ENCODE measurements around the gene CELF4. TPM values are rescaled to one million over a fixed set of nuclear protein-coding genes. Genes with fewer than 3 reads are reported as not detected.

CELF4 gene
- polyA plus RNA-seq, 1 donor (not counting 4 experiments of a cell fraction or from before 2014, with no cell fraction given): not detected

DNA sequence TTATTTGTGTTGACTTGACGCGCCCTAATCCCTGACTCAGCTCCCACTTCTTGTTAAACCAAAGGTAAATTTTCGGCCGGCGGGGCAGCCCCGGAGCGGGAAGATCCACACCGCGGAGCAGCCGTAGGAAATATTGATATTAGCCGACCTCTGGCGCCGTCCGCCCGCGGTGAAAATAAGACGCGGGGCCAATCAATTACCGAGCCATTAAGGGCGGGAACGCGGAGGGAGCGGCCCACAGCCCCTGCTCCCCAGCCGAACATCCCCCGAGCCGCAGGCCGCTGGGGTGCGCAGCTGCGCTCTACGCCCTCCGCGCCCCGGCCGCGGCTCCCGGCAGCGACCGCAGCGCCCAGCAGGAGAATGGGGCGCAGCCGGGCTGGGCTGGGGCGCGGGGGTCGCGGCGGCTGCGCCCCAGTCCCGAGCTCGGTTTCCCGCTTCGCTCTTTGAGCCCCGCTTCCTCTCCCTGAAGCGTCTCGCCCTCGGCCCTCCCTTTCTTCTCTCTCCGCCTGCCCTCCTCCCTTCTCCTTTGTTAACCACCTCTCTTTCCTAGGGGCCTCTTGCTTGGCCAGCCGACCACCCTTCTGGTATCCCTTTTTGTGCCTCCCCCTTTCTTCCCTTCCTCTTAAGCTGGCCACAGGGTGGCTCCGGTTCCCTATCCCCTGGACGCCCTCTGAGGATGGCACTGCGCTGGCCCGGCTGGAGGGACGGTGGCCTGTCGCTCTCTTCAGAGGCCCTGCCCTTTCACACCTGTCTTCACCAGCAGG, 40.9 kb downstream of the CELF4 start:
- no peak for FAIRE-seq
- no peaks in the 10 kb centered on the region for H3K9me1 ChIP-seq (ENCODE audit: control insufficient read depth, extremely low read depth, insufficient read depth, low read length)
- no peak overlapping the region for H3K4me3 ChIP-seq (ENCODE audit: control insufficient read depth in 2 of 3, extremely low read depth in 1 of 3, insufficient read depth in 2 of 3, low read depth in 1 of 3, low read length in 3 of 3)
- no peaks in the 10 kb centered on the region for H3K79me2 ChIP-seq (ENCODE audit: control insufficient read depth, insufficient read depth, low read length)
- H3K4me2 ChIP-seq (ENCODE audit: control insufficient read depth, extremely low read depth, insufficient read depth, low read depth, low read length): peak overlapping the region; percentile 5
- no peaks in the 10 kb centered on the region for H3K4me1 ChIP-seq (ENCODE audit: control insufficient read depth, extremely low read depth, insufficient read depth, low read length)
- H3K27ac ChIP-seq (ENCODE audit: control insufficient read depth, insufficient read depth, low read length): no peak overlapping the region
- DNase-seq (ENCODE audit: low read depth, low spot score): no peak
- TF ChIP-seq, protein P1, sequence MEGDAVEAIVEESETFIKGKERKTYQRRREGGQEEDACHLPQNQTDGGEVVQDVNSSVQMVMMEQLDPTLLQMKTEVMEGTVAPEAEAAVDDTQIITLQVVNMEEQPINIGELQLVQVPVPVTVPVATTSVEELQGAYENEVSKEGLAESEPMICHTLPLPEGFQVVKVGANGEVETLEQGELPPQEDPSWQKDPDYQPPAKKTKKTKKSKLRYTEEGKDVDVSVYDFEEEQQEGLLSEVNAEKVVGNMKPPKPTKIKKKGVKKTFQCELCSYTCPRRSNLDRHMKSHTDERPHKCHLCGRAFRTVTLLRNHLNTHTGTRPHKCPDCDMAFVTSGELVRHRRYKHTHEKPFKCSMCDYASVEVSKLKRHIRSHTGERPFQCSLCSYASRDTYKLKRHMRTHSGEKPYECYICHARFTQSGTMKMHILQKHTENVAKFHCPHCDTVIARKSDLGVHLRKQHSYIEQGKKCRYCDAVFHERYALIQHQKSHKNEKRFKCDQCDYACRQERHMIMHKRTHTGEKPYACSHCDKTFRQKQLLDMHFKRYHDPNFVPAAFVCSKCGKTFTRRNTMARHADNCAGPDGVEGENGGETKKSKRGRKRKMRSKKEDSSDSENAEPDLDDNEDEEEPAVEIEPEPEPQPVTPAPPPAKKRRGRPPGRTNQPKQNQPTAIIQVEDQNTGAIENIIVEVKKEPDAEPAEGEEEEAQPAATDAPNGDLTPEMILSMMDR (optimal IDR thresholded peaks at IDR 0.05 in 1 of 3, IDR thresholded peaks at IDR 0.05 in 1 of 3, conservative IDR thresholded peaks at IDR 0.05 in 1 of 3; ENCODE audit: extremely low read depth in 1 of 3, insufficient read depth in 2 of 3, low read length in 3 of 3): peak in 1 of 3 experiments; percentile 25
- peak; percentile 51 for TF ChIP-seq EZH2 (IDR thresholded peaks at IDR 0.05; ENCODE audit: low read length)
- H2AFZ ChIP-seq (ENCODE audit: control insufficient read depth, low read length): no peak overlapping the region
- no peak overlapping the region for H3K9ac ChIP-seq (ENCODE audit: control insufficient read depth, extremely low read depth, insufficient read depth, low read length)
- no peaks in the 10 kb centered on the region for H4K20me1 ChIP-seq (ENCODE audit: control insufficient read depth, extremely low read depth, insufficient read depth, low read length)
- H3K9me3 ChIP-seq (ENCODE audit: control insufficient read depth, low read depth, low read length): no peaks in the 10 kb centered on the region
- H3K36me3 ChIP-seq (ENCODE audit: control insufficient read depth in 2 of 2, extremely low read depth in 1 of 2, insufficient read depth in 2 of 2, low read length in 2 of 2): no peaks in the 10 kb centered on the region
- peaks cover 62% of the 10 kb centered on the region for H3K27me3 ChIP-seq (ENCODE audit: control insufficient read depth, extremely low read depth, insufficient read depth, low read length)
- dilution Hi-C loops (cut with MboI; ENCODE audit: extremely low pct_ligation_motif_present, low sequenced_read_pairs): no loop called here

DNA sequence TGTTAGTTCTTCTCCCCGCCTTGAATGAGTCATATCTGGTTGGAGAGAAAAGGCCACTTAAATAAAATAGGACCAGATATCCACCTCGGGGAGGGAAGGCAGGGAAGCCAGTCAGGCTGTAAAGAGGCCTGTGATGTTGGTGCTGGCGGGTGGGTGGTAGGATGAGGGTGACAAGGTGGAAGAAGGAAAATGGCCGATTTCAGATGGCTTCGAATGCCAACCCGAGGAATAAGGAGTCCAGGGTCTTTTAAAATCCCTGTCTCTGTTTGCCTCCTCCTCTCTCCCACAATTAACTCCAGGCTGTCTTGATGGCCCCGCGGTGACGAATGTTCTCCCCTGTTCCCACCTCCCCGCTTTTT, 41.5 kb downstream of the CELF4 start:
- FAIRE-seq: no peak
- peaks cover 56% of the 10 kb centered on the region for H3K27me3 ChIP-seq (ENCODE audit: control insufficient read depth, extremely low read depth, insufficient read depth, low read length)
- peak overlapping the region; percentile 5 for H3K4me2 ChIP-seq (ENCODE audit: control insufficient read depth, extremely low read depth, insufficient read depth, low read depth, low read length)

More for the DNA sequence above, 41.5 kb downstream of the CELF4 start:
- no peaks in the 10 kb centered on the region for H3K36me3 ChIP-seq (ENCODE audit: control insufficient read depth in 2 of 2, extremely low read depth in 1 of 2, insufficient read depth in 2 of 2, low read length in 2 of 2)
- dilution Hi-C loops (cut with MboI; ENCODE audit: extremely low pct_ligation_motif_present, low sequenced_read_pairs): no loop called here
- no peaks in the 10 kb centered on the region for H3K9me3 ChIP-seq (ENCODE audit: control insufficient read depth, low read depth, low read length)
- DNase-seq (ENCODE audit: low read depth, low spot score): no peak
- no peak overlapping the region for H3K27ac ChIP-seq (ENCODE audit: control insufficient read depth, insufficient read depth, low read length)
- no peaks in the 10 kb centered on the region for H3K4me1 ChIP-seq (ENCODE audit: control insufficient read depth, extremely low read depth, insufficient read depth, low read length)
- no peak overlapping the region for H3K9ac ChIP-seq (ENCODE audit: control insufficient read depth, extremely low read depth, insufficient read depth, low read length)
- peak; percentile 56 for TF ChIP-seq EZH2 (IDR thresholded peaks at IDR 0.05; ENCODE audit: low read length)
- TF ChIP-seq, protein P1 (optimal IDR thresholded peaks at IDR 0.05 in 1 of 3, IDR thresholded peaks at IDR 0.05 in 1 of 3, conservative IDR thresholded peaks at IDR 0.05 in 1 of 3; ENCODE audit: extremely low read depth in 1 of 3, insufficient read depth in 2 of 3, low read length in 3 of 3): no peak
- H2AFZ ChIP-seq (ENCODE audit: control insufficient read depth, low read length): no peak overlapping the region
- no peaks in the 10 kb centered on the region for H3K79me2 ChIP-seq (ENCODE audit: control insufficient read depth, insufficient read depth, low read length)
- H3K9me1 ChIP-seq (ENCODE audit: control insufficient read depth, extremely low read depth, insufficient read depth, low read length): no peaks in the 10 kb centered on the region
- H4K20me1 ChIP-seq (ENCODE audit: control insufficient read depth, extremely low read depth, insufficient read depth, low read length): no peaks in the 10 kb centered on the region
- no peak overlapping the region for H3K4me3 ChIP-seq (ENCODE audit: control insufficient read depth in 2 of 3, extremely low read depth in 1 of 3, insufficient read depth in 2 of 3, low read depth in 1 of 3, low read length in 3 of 3)

All from keratinocyte (primary cell).